Effector memory CD8-positive, alpha-beta T cell (primary cell): ENCODE measurements around the gene GABPB1.
A peak's percentile ranks its signal among the peaks of the same experiment; 100 is the strongest.

Experiments used
- ATAC-seq: fragments of 150-1000 bp; cut with Tn5 transposase; replicated peaks from 2 replicates; pipeline ENCODE4 v1.10.0; 2021; ENCODE audit warnings: mild to moderate bottlenecking, moderate library complexity
- DNase-seq, 3 experiments: peaks; one replicate each; pipeline ENCODE4 v3.0.0; 2021
- H3K27ac Mint-ChIP-seq, 2 donors: one replicate each; pipeline ENCODE4 v1.8.0; 2022; ENCODE audit warnings: mild to moderate bottlenecking in 2 of 2, mixed read lengths in 2 of 2, moderate library complexity in 2 of 2
- H3K27me3 Mint-ChIP-seq, 2 donors: one replicate each; pipeline ENCODE4 v1.8.0; 2022; ENCODE audit warnings: mixed read lengths in 2 of 2
- H3K36me3 Mint-ChIP-seq: one replicate; pipeline ENCODE4 v1.8.0; 2022; ENCODE audit warnings: mild to moderate bottlenecking, moderate library complexity, mixed read lengths; ENCODE audit not compliant: insufficient read depth
- H3K4me1 Mint-ChIP-seq, 2 donors: one replicate each; pipeline ENCODE4 v1.8.0; 2022; ENCODE audit warnings: low read depth in 2 of 2, mixed read lengths in 2 of 2
- H3K4me3 Mint-ChIP-seq, 2 donors: one replicate each; pipeline ENCODE4 v1.8.0; 2022; ENCODE audit warnings: mild to moderate bottlenecking in 2 of 2, mixed read lengths in 2 of 2, moderate library complexity in 2 of 2
- H3K9me3 Mint-ChIP-seq, 2 donors: one replicate each; pipeline ENCODE4 v1.8.0; 2022; ENCODE audit warnings: mixed read lengths in 2 of 2

GABPB1 gene

GRCh38 chr15:50238255-50238654, 116.7 kb downstream of the GABPB1 start:
- no peak for DNase-seq
- Mint-ChIP-seq H3K27me3 (no peaks in the 10 kb centered on the region), H3K9me3 (no peaks in the 10 kb centered on the region), H3K4me3 (no peak overlapping the region), H3K4me1 (no peaks in the 10 kb centered on the region), H3K36me3 (peaks cover 3% of the 10 kb centered on the region), H3K27ac (no peak overlapping the region)
- ATAC-seq, result no peak

GRCh38 chr15:50236433-50236832, 118.6 kb downstream of the GABPB1 start:
- H3K4me1 Mint-ChIP-seq, result no peaks in the 10 kb centered on the region
- H3K4me3 Mint-ChIP-seq, result no peak overlapping the region
- ATAC-seq, result no peak
- H3K27ac Mint-ChIP-seq, result no peak overlapping the region
- peaks cover 3% of the 10 kb centered on the region for H3K36me3 Mint-ChIP-seq
- no peaks in the 10 kb centered on the region for H3K9me3 Mint-ChIP-seq
- no peaks in the 10 kb centered on the region for H3K27me3 Mint-ChIP-seq
- no peak for DNase-seq

GRCh38 chr15:50235794-50236193, 119.2 kb downstream of the GABPB1 start:
- Mint-ChIP-seq H3K9me3 (no peaks in the 10 kb centered on the region), H3K27ac (no peak overlapping the region), H3K4me1 (no peaks in the 10 kb centered on the region), H3K36me3 (peaks cover 3% of the 10 kb centered on the region), H3K4me3 (no peak overlapping the region), H3K27me3 (no peaks in the 10 kb centered on the region)
- DNase-seq, result no peak
- no peak for ATAC-seq

GRCh38 chr15:50234764-50235163, 120.2 kb downstream of the GABPB1 start:
- Mint-ChIP-seq H3K9me3 (no peaks in the 10 kb centered on the region), H3K27ac (no peak overlapping the region), H3K4me3 (no peak overlapping the region), H3K27me3 (no peaks in the 10 kb centered on the region), H3K4me1 (no peaks in the 10 kb centered on the region), H3K36me3 (peaks cover 3% of the 10 kb centered on the region)
- DNase-seq, result no peak
- ATAC-seq, result no peak

- H3K27ac Mint-ChIP-seq, result no peak overlapping the region
- H3K36me3 Mint-ChIP-seq, result peaks cover 3% of the 10 kb centered on the region
- DNase-seq, result no peak
- no peaks in the 10 kb centered on the region for H3K4me1 Mint-ChIP-seq
- no peak for ATAC-seq
- H3K9me3 Mint-ChIP-seq, result no peaks in the 10 kb centered on the region
- no peak overlapping the region for H3K4me3 Mint-ChIP-seq
- H3K27me3 Mint-ChIP-seq, result no peaks in the 10 kb centered on the region
Observed at GRCh38 chr15:50233192-50233736, 121.7 kb downstream of the GABPB1 start.

- peak overlapping the region in 1 of 2 donors; percentile 28 for H3K27ac Mint-ChIP-seq
- ATAC-seq (no peak), DNase-seq (no peak)
- H3K27me3 Mint-ChIP-seq, result no peaks in the 10 kb centered on the region
- no peak overlapping the region for H3K4me3 Mint-ChIP-seq
- no peaks in the 10 kb centered on the region for H3K9me3 Mint-ChIP-seq
- H3K4me1 Mint-ChIP-seq, result no peaks in the 10 kb centered on the region
- H3K36me3 Mint-ChIP-seq, result peaks cover 3% of the 10 kb centered on the region
Observed at GRCh38 chr15:50232791-50233190, 122.2 kb downstream of the GABPB1 start.

GRCh38 chr15:50231761-50232160, 123.2 kb downstream of the GABPB1 start:
- no peak for DNase-seq
- no peaks in the 10 kb centered on the region for H3K27me3 Mint-ChIP-seq
- no peaks in the 10 kb centered on the region for H3K9me3 Mint-ChIP-seq
- no peaks in the 10 kb centered on the region for H3K4me1 Mint-ChIP-seq
- no peak overlapping the region for H3K4me3 Mint-ChIP-seq
- no peak overlapping the region for H3K27ac Mint-ChIP-seq
- ATAC-seq, result no peak
- H3K36me3 Mint-ChIP-seq, result peaks cover 3% of the 10 kb centered on the region

GRCh38 chr15:50229336-50229735, 125.7 kb downstream of the GABPB1 start:
- Mint-ChIP-seq H3K27me3 (no peaks in the 10 kb centered on the region), H3K4me3 (no peak overlapping the region), H3K36me3 (peaks cover 3% of the 10 kb centered on the region), H3K9me3 (no peaks in the 10 kb centered on the region), H3K27ac (no peak overlapping the region), H3K4me1 (no peaks in the 10 kb centered on the region)
- DNase-seq, result no peak
- no peak for ATAC-seq

GRCh38 chr15:50228866-50229265, 126.1 kb downstream of the GABPB1 start:
- Mint-ChIP-seq H3K4me1 (no peaks in the 10 kb centered on the region), H3K36me3 (no peaks in the 10 kb centered on the region), H3K27ac (no peak overlapping the region), H3K9me3 (no peaks in the 10 kb centered on the region), H3K27me3 (no peaks in the 10 kb centered on the region), H3K4me3 (no peak overlapping the region)
- DNase-seq (no peak), ATAC-seq (no peak)

GRCh38 chr15:50227076-50227475, 127.9 kb downstream of the GABPB1 start:
- no peaks in the 10 kb centered on the region for H3K9me3 Mint-ChIP-seq

GRCh38 chr15:50225938-50226337, 129.1 kb downstream of the GABPB1 start:
- H3K4me3 Mint-ChIP-seq, result no peak overlapping the region
- no peaks in the 10 kb centered on the region for H3K27me3 Mint-ChIP-seq
- no peaks in the 10 kb centered on the region for H3K4me1 Mint-ChIP-seq
- no peak overlapping the region for H3K27ac Mint-ChIP-seq
- DNase-seq, result no peak
- no peak for ATAC-seq
- no peaks in the 10 kb centered on the region for H3K9me3 Mint-ChIP-seq
- no peaks in the 10 kb centered on the region for H3K36me3 Mint-ChIP-seq

More at GRCh38 chr15:50227076-50227475, 127.9 kb downstream of the GABPB1 start:
- ATAC-seq (no peak), DNase-seq (no peak)
- H3K27ac Mint-ChIP-seq, result no peak overlapping the region
- H3K4me3 Mint-ChIP-seq, result no peak overlapping the region
- no peaks in the 10 kb centered on the region for H3K4me1 Mint-ChIP-seq
- H3K27me3 Mint-ChIP-seq, result no peaks in the 10 kb centered on the region
- no peaks in the 10 kb centered on the region for H3K36me3 Mint-ChIP-seq
